GM12891 (cell line): ENCODE data around the gene RIPK1.

Experiments
- DNase-seq: peaks from one replicate; pipeline ENCODE4 v3.0.0; 2011; ENCODE audit warnings: low spot score; ENCODE audit not compliant: insufficient read length
- FAIRE-seq: peaks from 2 replicates; lab custom pipeline; 2011; peaks lifted over from hg19 to GRCh38; lab: Jason Lieb, UNC
- PAX5 ChIP-seq: IDR thresholded peaks from 2 replicates; pipeline ENCODE4 v1.6.1; 2011; ENCODE audit warnings: low read length, moderate library complexity, mild to moderate bottlenecking; ENCODE audit not compliant: insufficient read depth, severe bottlenecking
- POLR2A ChIP-seq: IDR thresholded peaks from 2 replicates; pipeline ENCODE4 v1.6.1; 2011; ENCODE audit warnings: low read depth, low read length, control low read depth
- POLR2AphosphoS5 ChIP-seq: IDR thresholded peaks from 2 replicates; pipeline ENCODE4 v1.6.1; 2011; ENCODE audit warnings: low read depth, low read length, control low read depth
- POU2F2 ChIP-seq: IDR thresholded peaks from 2 replicates; pipeline ENCODE4 v1.6.1; 2011; ENCODE audit warnings: low read depth, mild to moderate bottlenecking, control low read depth, low read length, moderate library complexity
- SPI1 ChIP-seq: IDR thresholded peaks from 2 replicates; pipeline ENCODE4 v1.6.1; 2011; ENCODE audit warnings: low read depth, low read length, control low read depth
- TAF1 ChIP-seq: IDR thresholded peaks from 2 replicates; pipeline ENCODE4 v1.6.1; 2011; ENCODE audit warnings: low read depth, low read length, control low read depth

The RIPK1 gene

GRCh38 chr6:3031857-3032640, 36.2 kb upstream of the RIPK1 start:
- no peak for TF ChIP-seq TAF1
- TF ChIP-seq POU2F2, result no peak
- TF ChIP-seq PAX5, result no peak
- no peak for TF ChIP-seq POLR2AphosphoS5
- FAIRE-seq, result no peak
- DNase-seq, result no peak

DNA sequence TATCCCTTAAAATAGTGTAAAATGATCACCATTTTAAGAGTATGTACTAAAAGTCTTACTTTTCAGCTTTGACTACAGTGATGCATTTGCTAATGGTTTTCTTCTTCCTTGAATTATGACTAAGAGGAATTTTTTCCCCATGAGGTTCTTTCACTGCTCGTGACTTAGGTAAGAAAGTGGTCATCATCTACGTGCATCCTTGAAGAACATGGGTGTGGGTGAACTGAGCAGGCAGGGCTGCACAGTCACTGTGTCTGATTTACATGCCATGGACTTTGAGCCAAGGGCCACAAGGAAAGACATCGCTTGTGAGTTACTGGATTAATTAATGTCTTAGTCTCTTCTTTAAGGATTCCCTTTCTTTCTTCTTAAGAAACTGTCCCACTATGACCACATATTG, 35.3 kb upstream of the RIPK1 start:
- FAIRE-seq (no peak), DNase-seq (no peak)
- no peak for TF ChIP-seq POU2F2
- no peak for TF ChIP-seq TAF1
- TF ChIP-seq POLR2A, result no peak
- no peak for TF ChIP-seq SPI1
- no peak for TF ChIP-seq POLR2AphosphoS5
- TF ChIP-seq PAX5, result no peak

DNA sequence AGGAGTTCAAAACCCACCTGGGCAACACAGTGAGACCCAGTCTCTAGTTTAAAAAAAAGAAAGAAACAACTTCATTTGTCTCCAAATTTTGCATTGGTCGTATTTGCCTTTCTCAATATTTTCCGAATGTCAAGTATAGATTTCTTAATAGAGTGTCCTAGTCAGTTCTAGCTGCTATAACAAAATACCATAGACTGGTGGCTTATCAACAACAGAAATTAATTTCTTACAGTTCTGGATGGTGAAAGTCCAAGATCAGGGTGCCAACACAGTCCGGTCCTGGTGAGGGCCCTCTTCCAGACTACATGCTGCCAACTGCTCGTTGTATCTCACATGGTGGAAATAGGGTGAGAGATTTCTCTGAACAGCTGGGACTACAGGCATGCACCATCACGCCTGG, 34.6 kb upstream of the RIPK1 start:
- FAIRE-seq (no peak), DNase-seq (no peak)
- no peak for TF ChIP-seq POLR2A
- no peak for TF ChIP-seq POLR2AphosphoS5
- TF ChIP-seq PAX5, result no peak
- no peak for TF ChIP-seq TAF1
- TF ChIP-seq POU2F2, result no peak
- TF ChIP-seq SPI1, result no peak

GRCh38 chr6:3035397-3035796, 32.9 kb upstream of the RIPK1 start:
- FAIRE-seq, result no peak
- TF ChIP-seq PAX5 (no peak), POU2F2 (no peak), TAF1 (no peak), POLR2A (no peak), POLR2AphosphoS5 (no peak), SPI1 (no peak)
- DNase-seq, result no peak

- DNase-seq (no peak), FAIRE-seq (no peak)
- TF ChIP-seq POU2F2 (no peak), SPI1 (no peak), POLR2AphosphoS5 (no peak), PAX5 (no peak), POLR2A (no peak), TAF1 (no peak)
These were observed 31.2 kb upstream of the RIPK1 start for GRCh38 chr6:3036861-3037637.

GRCh38 chr6:3037638-3038365, 30.5 kb upstream of the RIPK1 start:
- DNase-seq (no peak), FAIRE-seq (no peak)
- TF ChIP-seq POU2F2, result no peak
- TF ChIP-seq SPI1, result no peak
- no peak for TF ChIP-seq POLR2A
- TF ChIP-seq POLR2AphosphoS5, result no peak
- TF ChIP-seq PAX5, result no peak
- no peak for TF ChIP-seq TAF1

GRCh38 chr6:3039384-3039783, 28.9 kb upstream of the RIPK1 start:
- FAIRE-seq (no peak), DNase-seq (no peak)
- no peak for TF ChIP-seq SPI1
- TF ChIP-seq TAF1, result no peak
- no peak for TF ChIP-seq POU2F2
- no peak for TF ChIP-seq POLR2AphosphoS5
- TF ChIP-seq PAX5, result no peak
- TF ChIP-seq POLR2A, result no peak

- DNase-seq (no peak), FAIRE-seq (no peak)
- TF ChIP-seq POLR2A (no peak), POU2F2 (no peak), POLR2AphosphoS5 (no peak), SPI1 (no peak), TAF1 (no peak), PAX5 (no peak)
These were observed 27.1 kb upstream of the RIPK1 start for GRCh38 chr6:3041147-3041546.

GRCh38 chr6:3041606-3042005, 26.7 kb upstream of the RIPK1 start:
- TF ChIP-seq SPI1 (no peak), POU2F2 (no peak), POLR2AphosphoS5 (no peak), POLR2A (no peak), PAX5 (no peak), TAF1 (no peak)
- no peak for FAIRE-seq
- DNase-seq, result no peak
